LNCAP (cell line): ENCODE data around the gene MYNN.

Experiments used
- TF ChIP-seq, protein P1 (sequence below): fragments of 450-650 bp; IDR thresholded peaks from 2 replicates; pipeline ENCODE4 v1.5.1; 2017; ENCODE audit warnings: mild to moderate bottlenecking

The MYNN gene

GRCh38 chr3:169787120-169787519 is 13.9 kb downstream of the MYNN start:
- TF ChIP-seq, protein P1, sequence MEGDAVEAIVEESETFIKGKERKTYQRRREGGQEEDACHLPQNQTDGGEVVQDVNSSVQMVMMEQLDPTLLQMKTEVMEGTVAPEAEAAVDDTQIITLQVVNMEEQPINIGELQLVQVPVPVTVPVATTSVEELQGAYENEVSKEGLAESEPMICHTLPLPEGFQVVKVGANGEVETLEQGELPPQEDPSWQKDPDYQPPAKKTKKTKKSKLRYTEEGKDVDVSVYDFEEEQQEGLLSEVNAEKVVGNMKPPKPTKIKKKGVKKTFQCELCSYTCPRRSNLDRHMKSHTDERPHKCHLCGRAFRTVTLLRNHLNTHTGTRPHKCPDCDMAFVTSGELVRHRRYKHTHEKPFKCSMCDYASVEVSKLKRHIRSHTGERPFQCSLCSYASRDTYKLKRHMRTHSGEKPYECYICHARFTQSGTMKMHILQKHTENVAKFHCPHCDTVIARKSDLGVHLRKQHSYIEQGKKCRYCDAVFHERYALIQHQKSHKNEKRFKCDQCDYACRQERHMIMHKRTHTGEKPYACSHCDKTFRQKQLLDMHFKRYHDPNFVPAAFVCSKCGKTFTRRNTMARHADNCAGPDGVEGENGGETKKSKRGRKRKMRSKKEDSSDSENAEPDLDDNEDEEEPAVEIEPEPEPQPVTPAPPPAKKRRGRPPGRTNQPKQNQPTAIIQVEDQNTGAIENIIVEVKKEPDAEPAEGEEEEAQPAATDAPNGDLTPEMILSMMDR, result no peak

DNA sequence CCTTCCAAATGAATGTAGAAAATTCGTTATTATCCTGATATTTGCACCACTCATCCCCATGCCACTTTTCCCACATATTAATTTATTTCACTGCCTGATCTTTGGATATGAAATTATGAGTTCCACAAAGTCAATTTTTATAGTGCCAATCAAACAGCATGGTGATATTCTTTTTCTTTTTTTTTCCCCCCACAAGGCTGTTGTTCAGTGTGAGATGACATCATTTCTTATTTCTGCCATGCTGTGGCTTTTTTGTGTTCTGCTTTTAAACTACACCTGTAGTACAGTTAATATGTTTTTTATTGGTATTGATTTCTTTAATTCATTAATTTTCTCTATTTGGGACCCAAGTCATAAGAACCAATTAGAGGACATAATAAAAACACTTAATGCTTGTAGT is 14.6 kb downstream of the MYNN start:
- TF ChIP-seq, protein P1, result no peak

GRCh38 chr3:169790219-169790618 is 17.0 kb downstream of the MYNN start:
- TF ChIP-seq, protein P1, result no peak

- TF ChIP-seq, protein P1, result no peak
Measured at GRCh38 chr3:169790687-169791429, 17.7 kb downstream of the MYNN start.

- TF ChIP-seq, protein P1, result no peak
Measured at GRCh38 chr3:169792359-169792758, 19.2 kb downstream of the MYNN start.

- TF ChIP-seq, protein P1, result no peak
Measured at GRCh38 chr3:169804681-169805080, 31.5 kb downstream of the MYNN start.

- TF ChIP-seq, protein P1, result no peak
Measured at GRCh38 chr3:169809230-169809795, 36.1 kb downstream of the MYNN start.
